ENCODE measurements around the gene SLC26A1. TPM values are rescaled to one million over a fixed set of nuclear protein-coding genes. Genes with fewer than 3 reads are reported as not detected.

SLC26A1 gene
- total RNA-seq, 2 experiments from 2014 or later = not detected

DNA sequence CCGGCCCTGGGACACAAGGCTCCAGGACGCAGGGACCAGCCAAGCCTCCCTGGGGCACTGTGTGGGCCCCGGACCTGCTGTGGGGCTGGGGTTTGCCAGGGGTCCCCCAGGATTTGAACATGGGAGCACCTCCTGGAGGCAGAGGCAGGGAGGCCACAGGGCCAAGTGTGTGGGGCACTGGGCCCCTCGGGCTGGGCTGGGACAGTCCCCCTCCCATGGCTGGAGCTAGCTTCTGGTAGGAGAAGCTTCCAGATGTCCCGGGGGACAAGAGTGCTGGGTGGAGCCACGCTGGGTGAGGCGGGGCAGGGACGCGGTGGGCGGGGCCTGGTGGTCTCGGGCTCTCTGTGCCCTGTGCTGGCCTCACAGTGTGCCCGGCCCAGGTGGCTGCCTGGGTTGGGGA lies 36.8 kb upstream of the SLC26A1 start:
- ChIA-PET POLR2A (no interaction called here), CTCF (no interaction called here)
- Histone ChIP-seq H3K4me3 (ENCODE audit: low read length) (no peak overlapping the region), H3K36me3 (ENCODE audit: insufficient read depth, low read length) (peaks cover 4% of the 10 kb centered on the region), H3K27ac (ENCODE audit: low read depth in 1 of 2, low read length in 2 of 2) (no peak overlapping the region), H3K27me3 (ENCODE audit: control insufficient read depth in 1 of 2, insufficient read depth in 2 of 2, low read length in 2 of 2) (peaks cover 4 to 6% of the 10 kb centered on the region in 2 experiments), H3K9me3 (ENCODE audit: control insufficient read depth in 1 of 2, insufficient read depth in 1 of 2, low read length in 2 of 2) (peaks cover 0 to 14% of the 10 kb centered on the region in 2 experiments), H3K4me1 (ENCODE audit: insufficient read depth, low read length) (peaks cover 8% of the 10 kb centered on the region)
- intact Hi-C loops (cut with DNase I, micrococcal nuclease) = no loop called here
- H3K9me3 Mint-ChIP-seq = no peaks in the 10 kb centered on the region
- peaks cover 12% of the 10 kb centered on the region for H3K4me1 Mint-ChIP-seq (ENCODE audit: low read depth)
- DNase-seq (no peak), ATAC-seq (ENCODE audit: poor library complexity) (no peak)
- H3K4me3 Mint-ChIP-seq = no peak overlapping the region
- TF ChIP-seq, protein P1, sequence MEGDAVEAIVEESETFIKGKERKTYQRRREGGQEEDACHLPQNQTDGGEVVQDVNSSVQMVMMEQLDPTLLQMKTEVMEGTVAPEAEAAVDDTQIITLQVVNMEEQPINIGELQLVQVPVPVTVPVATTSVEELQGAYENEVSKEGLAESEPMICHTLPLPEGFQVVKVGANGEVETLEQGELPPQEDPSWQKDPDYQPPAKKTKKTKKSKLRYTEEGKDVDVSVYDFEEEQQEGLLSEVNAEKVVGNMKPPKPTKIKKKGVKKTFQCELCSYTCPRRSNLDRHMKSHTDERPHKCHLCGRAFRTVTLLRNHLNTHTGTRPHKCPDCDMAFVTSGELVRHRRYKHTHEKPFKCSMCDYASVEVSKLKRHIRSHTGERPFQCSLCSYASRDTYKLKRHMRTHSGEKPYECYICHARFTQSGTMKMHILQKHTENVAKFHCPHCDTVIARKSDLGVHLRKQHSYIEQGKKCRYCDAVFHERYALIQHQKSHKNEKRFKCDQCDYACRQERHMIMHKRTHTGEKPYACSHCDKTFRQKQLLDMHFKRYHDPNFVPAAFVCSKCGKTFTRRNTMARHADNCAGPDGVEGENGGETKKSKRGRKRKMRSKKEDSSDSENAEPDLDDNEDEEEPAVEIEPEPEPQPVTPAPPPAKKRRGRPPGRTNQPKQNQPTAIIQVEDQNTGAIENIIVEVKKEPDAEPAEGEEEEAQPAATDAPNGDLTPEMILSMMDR (IDR thresholded peaks at IDR 0.05) = no peak
- H3K36me3 Mint-ChIP-seq (ENCODE audit: low read depth) = peaks cover 10% of the 10 kb centered on the region
- H3K27ac Mint-ChIP-seq = no peak overlapping the region
- no peaks in the 10 kb centered on the region for H3K27me3 Mint-ChIP-seq

GRCh38 chr4:1029529-1029928 lies 36.3 kb upstream of the SLC26A1 start:
- no peak for DNase-seq
- intact Hi-C loops (cut with DNase I, micrococcal nuclease) = no loop called here

GRCh38 chr4:1028574-1029220 lies 35.5 kb upstream of the SLC26A1 start:
- ChIA-PET POLR2A (no interaction called here), CTCF (no interaction called here)
- H3K9me3 ChIP-seq (ENCODE audit: control insufficient read depth in 1 of 2, insufficient read depth in 1 of 2, low read length in 2 of 2) = peaks cover 0 to 14% of the 10 kb centered on the region in 2 experiments
- no peaks in the 10 kb centered on the region for H3K9me3 Mint-ChIP-seq
- H3K27me3 ChIP-seq (ENCODE audit: control insufficient read depth in 1 of 2, insufficient read depth in 2 of 2, low read length in 2 of 2) = peaks cover 4% of the 10 kb centered on the region in 2 experiments
- H3K27me3 Mint-ChIP-seq = no peaks in the 10 kb centered on the region
- peaks cover 8% of the 10 kb centered on the region for H3K4me1 ChIP-seq (ENCODE audit: insufficient read depth, low read length)
- H3K4me3 ChIP-seq (ENCODE audit: low read length) = no peak overlapping the region
- H3K4me1 Mint-ChIP-seq (ENCODE audit: low read depth) = peaks cover 12% of the 10 kb centered on the region
- DNase-seq (no peak), ATAC-seq (ENCODE audit: poor library complexity) (no peak)
- H3K36me3 Mint-ChIP-seq (ENCODE audit: low read depth) = peaks cover 10% of the 10 kb centered on the region
- peaks cover 4% of the 10 kb centered on the region for H3K36me3 ChIP-seq (ENCODE audit: insufficient read depth, low read length)
- TF ChIP-seq, protein P1 (IDR thresholded peaks at IDR 0.05) = no peak
- H3K27ac Mint-ChIP-seq = no peak overlapping the region
- intact Hi-C loops (cut with DNase I, micrococcal nuclease) = no loop called here
- no peak overlapping the region for H3K4me3 Mint-ChIP-seq
- H3K27ac ChIP-seq (ENCODE audit: low read depth in 1 of 2, low read length in 2 of 2) = no peak overlapping the region

More at GRCh38 chr4:1029529-1029928, 36.3 kb upstream of the SLC26A1 start:
- CTCF ChIA-PET = no interaction called here
- H3K4me3 ChIP-seq (ENCODE audit: low read length) = no peak overlapping the region
- Mint-ChIP-seq H3K9me3 (no peaks in the 10 kb centered on the region), H3K4me1 (ENCODE audit: low read depth) (peaks cover 12% of the 10 kb centered on the region), H3K36me3 (ENCODE audit: low read depth) (peaks cover 10% of the 10 kb centered on the region), H3K27me3 (no peaks in the 10 kb centered on the region), H3K27ac (no peak overlapping the region), H3K4me3 (no peak overlapping the region)
- peaks cover 4 to 6% of the 10 kb centered on the region in 2 experiments for H3K27me3 ChIP-seq (ENCODE audit: control insufficient read depth in 1 of 2, insufficient read depth in 2 of 2, low read length in 2 of 2)
- peaks cover 4% of the 10 kb centered on the region for H3K36me3 ChIP-seq (ENCODE audit: insufficient read depth, low read length)
- H3K27ac ChIP-seq (ENCODE audit: low read depth in 1 of 2, low read length in 2 of 2) = no peak overlapping the region
- TF ChIP-seq, protein P1 (IDR thresholded peaks at IDR 0.05) = no peak
- peaks cover 8% of the 10 kb centered on the region for H3K4me1 ChIP-seq (ENCODE audit: insufficient read depth, low read length)
- peaks cover 0 to 14% of the 10 kb centered on the region in 2 experiments for H3K9me3 ChIP-seq (ENCODE audit: control insufficient read depth in 1 of 2, insufficient read depth in 1 of 2, low read length in 2 of 2)
- ATAC-seq (ENCODE audit: poor library complexity) = no peak
- POLR2A ChIA-PET = no interaction called here

Data from CD4-positive, alpha-beta T cell (primary cell).